Gastrocnemius medialis (tissue), 4 donors: ENCODE data around the gene COL27A1.

ENCODE experiments used
- CTCF ChIP-seq, 5 experiments: fragments of 450-650 bp in 3 of 5; fragments of 200-600 bp in 2 of 5; sonication (generic) in 2 of 5; IDR thresholded peaks in 4 of 5; conservative IDR thresholded peaks in 1 of 5; 1 replicate in 4 of 5; 2 replicates in 1 of 5; pipeline ENCODE4 v1.5.1; 2016 to 2019; ENCODE audit warnings: antibody characterized with exemption in 5 of 5, mild to moderate bottlenecking in 3 of 5, moderate library complexity in 3 of 5
- POLR2A ChIP-seq, 2 donors: fragments of 450-650 bp; IDR thresholded peaks; one replicate each; pipeline ENCODE4 v1.6.1; 2017; ENCODE audit warnings: antibody characterized with exemption in 2 of 2, mild to moderate bottlenecking in 2 of 2, moderate library complexity in 2 of 2

DNA sequence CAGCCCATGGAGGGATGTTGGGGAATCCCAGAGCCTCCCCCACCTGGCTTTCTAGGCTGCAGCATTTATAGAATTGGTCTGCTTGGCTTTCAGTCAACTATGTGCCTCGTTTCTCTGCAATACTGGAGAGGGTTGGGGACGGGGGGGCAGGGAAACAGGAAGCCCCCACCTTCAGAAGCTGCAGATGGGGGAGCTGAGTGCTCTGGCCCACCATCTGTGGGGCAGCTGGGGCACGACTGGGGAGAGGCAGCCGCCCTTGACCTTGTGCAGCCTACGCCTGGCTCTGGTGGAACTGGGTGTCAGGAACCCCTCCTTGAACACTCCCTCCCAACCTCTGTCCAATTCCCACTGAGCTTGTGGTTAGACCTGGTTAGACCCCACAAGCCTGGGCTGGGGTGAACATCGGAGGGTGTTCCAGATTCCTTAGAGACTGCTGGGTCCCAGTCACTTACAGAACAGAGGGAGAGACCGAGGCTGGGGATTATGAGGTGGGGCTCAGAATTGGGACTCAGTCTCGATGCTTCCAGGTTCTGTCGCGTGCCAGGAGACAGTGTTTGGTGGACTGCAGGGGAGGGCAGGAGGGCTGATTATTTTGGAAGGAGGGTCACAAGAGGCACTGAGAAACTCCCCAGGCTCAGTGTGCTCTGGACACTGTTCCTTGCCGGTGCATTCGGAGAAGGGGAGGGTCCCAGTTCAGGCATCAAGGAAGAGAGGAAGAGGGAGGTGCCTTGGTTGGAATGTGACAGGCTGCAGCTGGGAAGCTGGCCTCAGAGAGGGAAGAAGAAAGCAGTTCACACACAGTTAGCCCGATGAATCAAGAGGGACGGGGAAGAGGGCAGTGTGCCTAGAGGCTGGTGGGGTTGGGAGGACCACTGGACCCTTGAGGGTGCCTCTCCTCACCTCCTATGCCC, 25.6 kb downstream of the COL27A1 start:
- TF ChIP-seq POLR2A (IDR thresholded peaks at IDR 0.05) (no peak), CTCF (IDR thresholded peaks at IDR 0.05 in 4 of 5, conservative IDR thresholded peaks at IDR 0.05 in 1 of 5) (no peak)
